GM23338 (cell line): ENCODE results near the gene NDRG3. TPM values are rescaled to one million over a fixed set of nuclear protein-coding genes. Genes with fewer than 3 reads are reported as not detected.

Source experiments
- ATAC-seq: fragments of 200-7000 bp; cut with Tn5 transposase; 3 replicates; pipeline ENCODE4 v1.9.1; 2020
- DNase-seq: peaks from one replicate; pipeline ENCODE4 v3.0.0-alpha.2; 2015; ENCODE audit warnings: low spot score
- H2AFZ ChIP-seq: fragments of 200-600 bp; sonication (generic); 2 replicates; pipeline ENCODE4 v1.8.0; 2016; ENCODE audit warnings: antibody characterized with exemption, mild to moderate bottlenecking, moderate library complexity
- H3F3A ChIP-seq: fragments of 200-600 bp; sonication (generic); replicated peaks from 2 replicates; pipeline ENCODE4 v1.8.0; 2017; ENCODE audit warnings: antibody characterized with exemption, mixed run types, low read depth
- H3K27ac ChIP-seq: fragments of 200-600 bp; sonication (generic); 2 replicates; pipeline ENCODE4 v1.6.1; 2016; ENCODE audit warnings: low read depth
- H3K27me3 ChIP-seq: fragments of 200-600 bp; sonication (generic); 2 replicates; pipeline ENCODE4 v1.8.0; 2016; ENCODE audit warnings: mild to moderate bottlenecking, mixed run types, moderate library complexity; ENCODE audit not compliant: insufficient read depth
- H3K36me3 ChIP-seq: fragments of 200-600 bp; sonication (generic); 2 replicates; pipeline ENCODE4 v1.8.0; 2016; ENCODE audit warnings: mild to moderate bottlenecking; ENCODE audit not compliant: insufficient read depth
- H3K4me1 ChIP-seq: fragments of 200-600 bp; sonication (generic); 2 replicates; pipeline ENCODE4 v1.8.0; 2016; ENCODE audit warnings: mild to moderate bottlenecking, moderate library complexity; ENCODE audit not compliant: insufficient read depth
- H3K4me2 ChIP-seq: fragments of 200-600 bp; sonication (generic); 2 replicates; pipeline ENCODE4 v1.7.1; 2017; ENCODE audit warnings: mixed run types
- H3K4me3 ChIP-seq: fragments of 200-600 bp; sonication (generic); 2 replicates; pipeline ENCODE4 v1.6.1; 2016; ENCODE audit warnings: mixed run types
- H3K79me2 ChIP-seq: fragments of 200-600 bp; sonication (generic); replicated peaks from 2 replicates; pipeline ENCODE4 v1.8.0; 2017; ENCODE audit warnings: mild to moderate bottlenecking; ENCODE audit not compliant: insufficient read depth
- H3K9me2 ChIP-seq: fragments of 200-600 bp; sonication (generic); 2 replicates; pipeline ENCODE4 v1.8.0; 2017; ENCODE audit not compliant: insufficient read depth
- H4K20me1 ChIP-seq: fragments of 200-600 bp; sonication (generic); replicated peaks from 2 replicates; pipeline ENCODE4 v1.8.0; 2017; ENCODE audit warnings: mild to moderate bottlenecking; ENCODE audit not compliant: insufficient read depth
- H3K27ac Mint-ChIP-seq: 2 replicates; pipeline ENCODE4 v1.8.0; 2020; ENCODE audit warnings: inconsistent platforms, mild to moderate bottlenecking, moderate library complexity, mixed read lengths
- H3K27me3 Mint-ChIP-seq: 3 replicates; pipeline ENCODE4 v1.8.0; 2022; ENCODE audit warnings: low read depth, mild to moderate bottlenecking, moderate library complexity, mixed read lengths, inconsistent platforms; ENCODE audit not compliant: insufficient read depth, poor library complexity
- H3K36me3 Mint-ChIP-seq: 3 replicates; pipeline ENCODE4 v1.8.0; 2021; ENCODE audit warnings: low read depth, mild to moderate bottlenecking, inconsistent platforms, moderate library complexity, mixed read lengths
- H3K4me1 Mint-ChIP-seq: 3 replicates; pipeline ENCODE4 v1.8.0; 2020; ENCODE audit warnings: mild to moderate bottlenecking, inconsistent platforms, mixed read lengths
- H3K4me3 Mint-ChIP-seq: 3 replicates; pipeline ENCODE4 v1.8.0; 2021; ENCODE audit warnings: moderate library complexity, mild to moderate bottlenecking, inconsistent platforms, mixed read lengths
- H3K9me3 Mint-ChIP-seq: 3 replicates; pipeline ENCODE4 v1.8.0; 2020; ENCODE audit warnings: moderate library complexity, mild to moderate bottlenecking, inconsistent platforms, mixed read lengths
- EZH2 ChIP-seq: fragments of 200-600 bp; sonication (generic); IDR thresholded peaks from one replicate; pipeline ENCODE4 v1.8.0; 2017; ENCODE audit warnings: antibody characterized with exemption, mild to moderate bottlenecking, low read depth; ENCODE audit not compliant: unreplicated experiment
- REST ChIP-seq: IDR thresholded peaks from one replicate; pipeline ENCODE4 v1.6.1; 2018; ENCODE audit warnings: antibody characterized with exemption; ENCODE audit not compliant: unreplicated experiment
- STAT1 ChIP-seq: IDR thresholded peaks from one replicate; pipeline ENCODE4 v1.6.1; 2016; ENCODE audit warnings: antibody characterized with exemption; ENCODE audit not compliant: unreplicated experiment
- ZNF114 ChIP-seq: fragments of 250-450 bp; sonication (Bioruptor Pico); IDR thresholded peaks from 2 replicates; pipeline ENCODE4 v1.5.0; 2020; ENCODE audit warnings: mild to moderate bottlenecking, moderate library complexity
- polyA plus RNA-seq: library from polyadenylated mRNA; unstranded; fragments of >200 nt; fragmentation: Nextera tagmentation; extraction: Ambion mirVana; gene quantifications from 2 replicates; pipeline ENCODE4 v1.2.1, GENCODE V29; 2016
- total RNA-seq: library from RNA; depleted of rRNA; stranded (reverse); fragments of >200 nt; shearing (Covaris generic); gene quantifications from 2 replicates; pipeline ENCODE4 v1.2.3, GENCODE V29; 2014

The NDRG3 gene
- total and polyA plus RNA-seq, 2 experiments from 2014 or later = 18.6 to 24.0 TPM

GRCh38 chr20:36709126-36709525, 36.8 kb downstream of the NDRG3 start:
- H3K27me3 Mint-ChIP-seq = peaks cover 3% of the 10 kb centered on the region
- H2AFZ ChIP-seq = no peak overlapping the region
- H3K9me2 ChIP-seq = no peaks in the 10 kb centered on the region
- TF ChIP-seq ZNF114 (no peak), STAT1 (no peak)
- H3K79me2 ChIP-seq = no peaks in the 10 kb centered on the region
- no peak overlapping the region for H3K4me3 Mint-ChIP-seq
- H3K4me1 ChIP-seq = no peaks in the 10 kb centered on the region
- H4K20me1 ChIP-seq = no peaks in the 10 kb centered on the region; the same call in 1 of the 2 replicates
- H3K36me3 Mint-ChIP-seq = no peaks in the 10 kb centered on the region
- H3K4me1 Mint-ChIP-seq = no peaks in the 10 kb centered on the region; the same call in 2 of the 3 replicates
- H3K27ac Mint-ChIP-seq = no peak overlapping the region
- no peak for ATAC-seq
- H3K4me2 ChIP-seq = no peak overlapping the region
- H3K4me3 ChIP-seq = no peak overlapping the region
- no peaks in the 10 kb centered on the region for H3K9me3 Mint-ChIP-seq
- 0 out of 2 replicates have a peak, but pooled peaks cover 3% of the 10 kb centered on the region for H3F3A ChIP-seq
- H3K36me3 ChIP-seq = no peaks in the 10 kb centered on the region
- DNase-seq = no peak
- H3K27ac ChIP-seq = no peak overlapping the region
- H3K27me3 ChIP-seq = no peaks in the 10 kb centered on the region

- no peak overlapping the region for H3K4me3 Mint-ChIP-seq
Observed at GRCh38 chr20:36703530-36703929, 42.4 kb downstream of the NDRG3 start.

More at GRCh38 chr20:36703530-36703929, 42.4 kb downstream of the NDRG3 start:
- Histone ChIP-seq H3K36me3 (no peaks in the 10 kb centered on the region), H3K4me1 (peaks cover 15% of the 10 kb centered on the region), H3K27me3 (no peaks in the 10 kb centered on the region), H3K9me2 (no peaks in the 10 kb centered on the region), H3K4me2 (no peak overlapping the region), H3K79me2 (no peaks in the 10 kb centered on the region), H2AFZ (no peak overlapping the region), H4K20me1 (no peaks in the 10 kb centered on the region), H3K4me3 (no peak overlapping the region), H3K27ac (0 out of 2 replicates have a peak overlapping the region, but pooled peaks have one; percentile 50), H3F3A (0 out of 2 replicates have a peak, but pooled peaks cover 3% of the 10 kb centered on the region)
- TF ChIP-seq EZH2 (no peak), ZNF114 (no peak), REST (no peak)
- Mint-ChIP-seq H3K36me3 (no peaks in the 10 kb centered on the region), H3K27ac (no peak overlapping the region), H3K27me3 (peaks cover 8% of the 10 kb centered on the region), H3K4me1 (peaks cover 21% of the 10 kb centered on the region), H3K9me3 (no peaks in the 10 kb centered on the region)
- ATAC-seq = no peak
- DNase-seq = no peak
